Measurements from ENCODE around the gene PSMB3. TPM values are rescaled to one million over a fixed set of nuclear protein-coding genes. Genes with fewer than 3 reads are reported as not detected.

The PSMB3 gene
- 104 TPM for total RNA-seq

GRCh38 chr17:38752308-38753070 lies at the start of gene PSMB3:
PSMB3 (plus strand) TSS chr17:38752741; CDS start chr17:38752827, 86 bp downstream.

GRCh38 chr17:38704606-38705522 lies 47.7 kb upstream of the PSMB3 start, which contains the start of gene MLLT6:
MLLT6 (plus strand) TSS chr17:38705273; CDS start chr17:38705633, 360 bp downstream.

GRCh38 chr17:38729886-38730525 lies 22.5 kb upstream of the PSMB3 start, which contains the start of gene CISD3:
CISD3 (plus strand) TSS chr17:38730341; CDS start chr17:38730359, 18 bp downstream.

DNA sequence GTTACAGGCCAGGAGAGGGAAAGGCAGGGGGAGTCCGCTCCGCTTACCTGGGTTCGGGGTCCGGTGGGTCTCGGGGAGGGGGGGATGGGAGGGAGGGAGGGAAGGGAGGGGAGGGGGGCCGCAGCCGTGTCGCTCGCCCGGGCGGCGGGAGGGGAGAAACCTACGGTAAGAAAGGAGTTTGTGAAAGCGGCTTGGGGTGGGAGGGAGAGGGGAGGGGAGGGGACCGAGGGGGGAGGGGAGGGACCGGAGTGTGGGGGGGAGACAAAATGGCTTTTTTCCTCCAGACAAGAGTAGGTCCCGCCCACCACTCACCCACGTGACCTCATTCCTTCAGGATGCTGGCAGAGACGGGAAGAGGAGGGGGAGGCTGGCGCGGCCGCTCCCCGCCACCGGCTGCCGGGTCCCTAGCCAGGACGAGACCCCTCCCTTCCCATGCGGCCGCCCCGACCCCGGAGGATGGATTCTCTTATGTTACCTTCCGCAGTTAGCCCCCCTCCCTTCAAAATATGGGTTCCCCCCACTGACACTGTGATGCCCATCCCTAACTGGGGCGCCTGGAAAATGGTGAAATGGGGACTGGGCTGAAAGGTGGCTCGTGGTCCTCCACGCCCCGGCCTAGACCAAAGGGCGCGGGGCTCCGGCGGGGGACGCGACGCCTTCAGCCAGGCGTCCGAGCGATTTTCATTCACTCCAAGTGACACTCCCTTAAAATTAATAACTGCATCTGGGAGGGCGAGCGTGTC lies 4.2 kb upstream of the PSMB3 start, which contains the start of gene PCGF2:
PCGF2 (minus strand) TSS at position 188 of the 743 bp plus-strand sequence. CDS start 7,934 bp downstream, outside the sequence.

DNA sequence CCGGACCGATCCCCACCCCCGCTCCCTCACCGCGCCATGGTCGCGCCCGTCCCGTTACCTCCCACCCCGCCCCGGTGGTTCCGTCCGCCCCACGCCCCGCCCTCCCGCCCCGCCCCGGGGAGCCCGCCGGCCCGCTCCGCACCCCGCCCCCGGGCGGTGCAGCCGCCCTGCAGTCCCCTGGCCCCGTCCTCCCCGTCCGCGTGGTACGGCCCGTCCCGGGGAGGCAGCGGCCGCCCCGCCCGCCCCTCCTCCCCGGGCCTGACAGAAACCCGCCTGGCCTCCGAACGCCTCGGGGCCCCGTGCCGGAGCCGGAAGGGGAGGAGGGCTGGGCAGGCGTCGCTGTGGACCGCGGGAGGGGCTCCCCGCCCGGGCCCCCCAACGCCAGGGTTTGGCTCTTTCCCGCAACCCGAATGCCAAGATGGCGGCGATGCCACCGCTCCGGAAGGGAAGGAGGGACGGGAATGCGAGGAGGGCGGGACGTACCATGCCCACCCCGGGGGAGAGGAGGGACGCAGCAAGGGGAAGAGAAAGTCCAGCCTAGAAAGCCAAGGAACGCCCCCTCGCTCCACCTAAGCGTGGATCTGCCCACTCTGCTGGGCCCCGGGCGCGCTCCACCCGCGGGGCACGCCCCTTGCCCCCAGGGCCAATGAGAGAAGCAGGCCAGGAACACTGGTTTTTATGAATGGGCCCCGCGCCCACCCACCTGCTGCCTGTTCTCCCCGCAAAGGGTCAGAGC lies 47.1 kb downstream of the PSMB3 start, which contains the start of gene PIP4K2B:
PIP4K2B (minus strand) TSS at position 56 of the 736 bp plus-strand sequence. CDS start 132 bp downstream, outside the sequence.

Small RNA genes within 50 kb of the gene (small RNA-seq; reads per million reads assigned to genes)
- gene MIR4726 (ENCODE audit: low replicate concordance) (not detected), gene RNA5SP440 (ENCODE audit: low replicate concordance) (0.46 reads per million, percentile 40 among the genes with 10 or more reads in this experiment), gene RNU6-866P (ENCODE audit: low replicate concordance) (not detected)

Other genes with a start within 250 kb of the PSMB3 start
- gene SRCIN1, start 146.8 kb upstream of the PSMB3 start, total RNA-seq = 42.3 TPM
- gene EPOP, start 77.8 kb upstream of the PSMB3 start, total RNA-seq = 0.94 TPM
- gene MLLT6, start 47.5 kb upstream of the PSMB3 start, total RNA-seq = 52.6 TPM
- gene CISD3, start 22.4 kb upstream of the PSMB3 start, total RNA-seq = 1.9 TPM
- 15.7 TPM for gene PCGF2, start 4.4 kb upstream of the PSMB3 start, total RNA-seq
- gene PIP4K2B, start 46.8 kb downstream of the PSMB3 start, total RNA-seq = 182 TPM
- 8.1 TPM for gene CWC25, start 72.6 kb downstream of the PSMB3 start, total RNA-seq
- 917 TPM for gene RPL23, start 101.0 kb downstream of the PSMB3 start, total RNA-seq
- gene LASP1, start 117.3 kb downstream of the PSMB3 start, total RNA-seq = 77.9 TPM
- gene FBXO47, start 214.7 kb downstream of the PSMB3 start, total RNA-seq = not detected

Data from parietal lobe (tissue), 2 donors.